ENCODE measurements around the gene ARG1.

The ARG1 gene

GRCh38 chr6:131581523-131581922, 8.5 kb downstream of the ARG1 start:
- DNase-seq (ENCODE audit: low spot score), result no peak
- no peak overlapping the region for H3K27ac ChIP-seq
- ChIA-PET CTCF (no interaction called here), POLR2A (ENCODE audit: low non-redundant PET) (no interaction called here)
- TF ChIP-seq CTCF (conservative IDR thresholded peaks at IDR 0.05; ENCODE audit: low read depth), result no peak

- ChIA-PET POLR2A (ENCODE audit: low non-redundant PET) (no interaction called here), CTCF (no interaction called here)
- DNase-seq (ENCODE audit: low spot score), result no peak
- no peak for TF ChIP-seq CTCF (conservative IDR thresholded peaks at IDR 0.05; ENCODE audit: low read depth)
- no peak overlapping the region for H3K27ac ChIP-seq
Measured at GRCh38 chr6:131586543-131586942, 13.5 kb downstream of the ARG1 start.

GRCh38 chr6:131587909-131588308, 14.9 kb downstream of the ARG1 start:
- DNase-seq (ENCODE audit: low spot score), result no peak
- no peak for TF ChIP-seq CTCF (conservative IDR thresholded peaks at IDR 0.05; ENCODE audit: low read depth)
- ChIA-PET POLR2A (ENCODE audit: low non-redundant PET) (no interaction called here), CTCF (no interaction called here)
- H3K27ac ChIP-seq, result no peak overlapping the region

GRCh38 chr6:131588643-131589042, 15.6 kb downstream of the ARG1 start:
- no peak for TF ChIP-seq CTCF (conservative IDR thresholded peaks at IDR 0.05; ENCODE audit: low read depth)
- DNase-seq (ENCODE audit: low spot score), result no peak
- CTCF ChIA-PET, result no interaction called here
- H3K27ac ChIP-seq, result no peak overlapping the region
- POLR2A ChIA-PET (ENCODE audit: low non-redundant PET), result no interaction called here

GRCh38 chr6:131592935-131593334, 19.9 kb downstream of the ARG1 start:
- TF ChIP-seq CTCF (conservative IDR thresholded peaks at IDR 0.05; ENCODE audit: low read depth), result no peak
- no peak overlapping the region for H3K27ac ChIP-seq
- DNase-seq (ENCODE audit: low spot score), result no peak
- CTCF ChIA-PET, result no interaction called here
- POLR2A ChIA-PET (ENCODE audit: low non-redundant PET), result no interaction called here

GRCh38 chr6:131594074-131594473, 21.0 kb downstream of the ARG1 start:
- CTCF ChIA-PET, result interaction anchor here (0.8 to 1.4 kb wide), 2 partner anchors 34 to 1078 kb away, joined by 3 to 4 read pairs; partner anchors contain the start of gene MED23
- no peak for TF ChIP-seq CTCF (conservative IDR thresholded peaks at IDR 0.05; ENCODE audit: low read depth)
- H3K27ac ChIP-seq, result no peak overlapping the region
- POLR2A ChIA-PET (ENCODE audit: low non-redundant PET), result no interaction called here
- DNase-seq (ENCODE audit: low spot score), result no peak

- CTCF ChIA-PET, result interaction anchor here (0.6 to 1.1 kb wide), 2 partner anchors 25 to 36 kb away, joined by 3 to 5 read pairs; no protein-coding TSS in a partner anchor
- DNase-seq (ENCODE audit: low spot score), result peak; percentile 2
- H3K27ac ChIP-seq, result no peak overlapping the region
- POLR2A ChIA-PET (ENCODE audit: low non-redundant PET), result no interaction called here
- TF ChIP-seq CTCF (conservative IDR thresholded peaks at IDR 0.05; ENCODE audit: low read depth), result peak; percentile 13; the same call in 1 of the 2 replicates
Measured at GRCh38 chr6:131597446-131597845, 24.4 kb downstream of the ARG1 start.
